C4-2B (cell line): ENCODE measurements around the gene SPINK8.
A peak's percentile ranks its signal among the peaks of the same experiment; 100 is the strongest.

Experiments
- H3K27ac ChIP-seq: fragments of 450-650 bp; 2 replicates; pipeline ENCODE4 v1.5.1; 2017
- ZFX ChIP-seq: fragments of 450-650 bp; IDR thresholded peaks from 2 replicates; pipeline ENCODE4 v1.6.1; 2017
- TF ChIP-seq, protein P1 (sequence below): fragments of 450-650 bp; conservative IDR thresholded peaks from 2 replicates; pipeline ENCODE4 v1.5.1; 2017; ENCODE audit warnings: mild to moderate bottlenecking

Gene SPINK8

DNA sequence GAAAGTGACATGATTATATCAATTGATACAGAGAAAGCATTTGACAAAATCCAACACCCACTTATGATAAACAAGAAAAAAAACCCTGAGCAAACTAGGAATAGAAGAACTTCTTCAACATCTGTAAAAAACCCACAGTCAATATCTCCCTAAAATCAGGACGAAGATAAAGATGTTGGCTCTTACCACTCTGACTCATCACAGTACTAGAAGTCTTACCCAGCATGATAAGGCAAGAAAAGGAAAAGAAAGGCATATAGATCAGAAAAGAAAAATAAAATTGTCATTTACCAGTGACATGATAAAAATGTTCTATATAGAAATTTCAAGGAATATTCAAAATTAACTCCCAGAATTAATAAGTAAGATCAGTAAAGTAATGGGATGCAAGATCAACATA, 31.4 kb upstream of the SPINK8 start:
- no peak for TF ChIP-seq ZFX
- TF ChIP-seq, protein P1, sequence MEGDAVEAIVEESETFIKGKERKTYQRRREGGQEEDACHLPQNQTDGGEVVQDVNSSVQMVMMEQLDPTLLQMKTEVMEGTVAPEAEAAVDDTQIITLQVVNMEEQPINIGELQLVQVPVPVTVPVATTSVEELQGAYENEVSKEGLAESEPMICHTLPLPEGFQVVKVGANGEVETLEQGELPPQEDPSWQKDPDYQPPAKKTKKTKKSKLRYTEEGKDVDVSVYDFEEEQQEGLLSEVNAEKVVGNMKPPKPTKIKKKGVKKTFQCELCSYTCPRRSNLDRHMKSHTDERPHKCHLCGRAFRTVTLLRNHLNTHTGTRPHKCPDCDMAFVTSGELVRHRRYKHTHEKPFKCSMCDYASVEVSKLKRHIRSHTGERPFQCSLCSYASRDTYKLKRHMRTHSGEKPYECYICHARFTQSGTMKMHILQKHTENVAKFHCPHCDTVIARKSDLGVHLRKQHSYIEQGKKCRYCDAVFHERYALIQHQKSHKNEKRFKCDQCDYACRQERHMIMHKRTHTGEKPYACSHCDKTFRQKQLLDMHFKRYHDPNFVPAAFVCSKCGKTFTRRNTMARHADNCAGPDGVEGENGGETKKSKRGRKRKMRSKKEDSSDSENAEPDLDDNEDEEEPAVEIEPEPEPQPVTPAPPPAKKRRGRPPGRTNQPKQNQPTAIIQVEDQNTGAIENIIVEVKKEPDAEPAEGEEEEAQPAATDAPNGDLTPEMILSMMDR: no peak

DNA sequence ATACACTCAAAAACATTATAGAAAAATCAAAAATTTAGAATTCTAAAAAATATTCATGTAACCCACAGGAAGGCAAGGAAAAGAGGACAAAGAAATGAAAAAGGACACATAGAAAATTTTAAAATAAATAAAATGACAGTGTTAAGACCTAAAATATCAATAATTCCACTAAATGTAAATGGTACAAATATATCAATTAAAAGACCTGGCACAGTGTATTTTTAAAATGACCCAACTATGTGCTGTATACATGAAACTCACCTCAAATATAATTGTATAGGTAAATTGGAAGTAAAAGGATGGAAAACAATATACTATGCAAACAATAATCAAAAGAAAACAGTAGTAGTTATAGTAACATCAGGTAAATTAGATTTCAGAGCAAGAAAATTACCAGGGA, 28.5 kb upstream of the SPINK8 start:
- no peak overlapping the region for H3K27ac ChIP-seq
- TF ChIP-seq, protein P1: no peak
- no peak for TF ChIP-seq ZFX

More for the DNA sequence above, 31.4 kb upstream of the SPINK8 start:
- no peak overlapping the region for H3K27ac ChIP-seq

DNA sequence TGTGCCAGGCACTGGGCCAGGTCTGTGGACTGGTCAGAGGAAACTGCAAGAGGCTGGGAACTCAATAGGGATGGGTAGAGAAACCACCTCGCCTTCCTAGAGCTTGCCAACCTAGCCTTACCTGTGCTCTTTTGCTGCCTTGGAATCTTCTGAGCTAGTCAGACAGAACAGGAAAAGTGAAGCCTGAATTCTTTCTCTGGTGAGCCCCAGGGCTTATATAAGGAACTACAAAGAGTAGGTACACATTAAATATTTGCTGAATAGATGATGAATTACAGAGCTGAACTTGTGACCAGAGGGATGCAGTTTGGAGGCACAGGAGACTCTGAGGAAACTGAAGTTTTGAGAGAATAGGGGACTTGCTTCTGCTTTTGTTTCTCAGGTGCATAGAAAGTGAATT, 23.0 kb upstream of the SPINK8 start:
- TF ChIP-seq, protein P1: no peak
- no peak for TF ChIP-seq ZFX

DNA sequence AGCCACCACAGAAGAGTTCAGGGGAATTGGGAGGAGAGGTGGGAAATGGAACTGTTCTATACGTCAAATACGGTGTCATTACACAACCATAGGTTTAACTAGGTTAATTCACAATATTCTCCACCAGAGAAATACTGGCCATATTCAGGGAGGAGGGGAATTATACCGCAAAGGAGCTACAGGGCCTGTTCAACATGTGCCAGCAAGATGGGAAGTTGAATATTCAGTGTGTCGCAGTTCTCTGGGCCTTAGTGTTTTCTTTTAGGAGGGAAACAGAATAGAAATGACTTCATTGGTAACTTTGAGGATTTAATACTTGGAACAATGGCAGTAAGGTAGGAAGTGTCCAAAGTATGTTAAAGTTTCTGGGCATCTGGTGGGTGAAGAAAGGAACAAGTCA, 20.5 kb upstream of the SPINK8 start:
- H3K27ac ChIP-seq: no peak overlapping the region
- TF ChIP-seq, protein P1: no peak
- no peak for TF ChIP-seq ZFX

More for the DNA sequence above, 23.0 kb upstream of the SPINK8 start:
- H3K27ac ChIP-seq: no peak overlapping the region

DNA sequence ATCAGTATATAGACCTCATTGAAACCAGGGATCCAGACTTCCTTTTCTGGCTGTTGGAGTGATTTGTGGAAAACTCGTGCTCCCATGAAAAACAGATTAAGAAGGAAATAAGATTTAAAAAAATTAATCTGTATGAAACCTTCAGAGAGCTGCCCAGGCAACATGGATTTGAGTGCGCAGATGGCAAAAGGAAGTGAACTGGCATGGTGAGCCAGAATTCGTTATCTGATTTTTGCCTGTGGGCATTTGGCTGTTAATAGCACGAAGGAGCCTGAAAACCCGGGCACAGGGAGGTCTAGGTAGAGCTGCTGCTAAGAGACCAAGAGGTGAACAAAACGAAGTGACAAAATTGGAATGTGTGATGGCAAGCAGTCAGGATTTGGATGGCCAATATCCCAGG, 19.1 kb upstream of the SPINK8 start:
- TF ChIP-seq ZFX: no peak
- TF ChIP-seq, protein P1: no peak
- H3K27ac ChIP-seq: no peak overlapping the region; the same call in 1 of the 2 replicates

DNA sequence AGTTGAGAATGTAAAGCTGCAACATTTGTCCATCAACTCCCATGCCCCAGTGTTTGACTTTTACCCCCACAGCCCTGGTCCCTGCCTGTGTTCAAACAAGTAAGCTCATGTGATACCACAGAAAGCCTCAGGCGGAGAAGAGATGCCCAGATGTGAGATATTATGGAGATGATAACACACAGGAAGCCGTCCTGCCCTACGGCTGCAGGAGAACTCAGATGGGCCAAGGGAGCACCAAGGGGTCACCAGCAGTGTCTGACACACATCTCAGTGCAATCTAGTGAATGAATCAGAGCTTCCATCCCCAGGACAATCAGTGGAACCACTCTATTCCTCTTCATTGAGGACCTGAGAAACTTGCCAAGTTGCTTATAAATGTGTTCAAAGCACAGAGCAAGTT, 14.0 kb upstream of the SPINK8 start:
- no peak for TF ChIP-seq ZFX
- TF ChIP-seq, protein P1: no peak
- no peak overlapping the region for H3K27ac ChIP-seq

DNA sequence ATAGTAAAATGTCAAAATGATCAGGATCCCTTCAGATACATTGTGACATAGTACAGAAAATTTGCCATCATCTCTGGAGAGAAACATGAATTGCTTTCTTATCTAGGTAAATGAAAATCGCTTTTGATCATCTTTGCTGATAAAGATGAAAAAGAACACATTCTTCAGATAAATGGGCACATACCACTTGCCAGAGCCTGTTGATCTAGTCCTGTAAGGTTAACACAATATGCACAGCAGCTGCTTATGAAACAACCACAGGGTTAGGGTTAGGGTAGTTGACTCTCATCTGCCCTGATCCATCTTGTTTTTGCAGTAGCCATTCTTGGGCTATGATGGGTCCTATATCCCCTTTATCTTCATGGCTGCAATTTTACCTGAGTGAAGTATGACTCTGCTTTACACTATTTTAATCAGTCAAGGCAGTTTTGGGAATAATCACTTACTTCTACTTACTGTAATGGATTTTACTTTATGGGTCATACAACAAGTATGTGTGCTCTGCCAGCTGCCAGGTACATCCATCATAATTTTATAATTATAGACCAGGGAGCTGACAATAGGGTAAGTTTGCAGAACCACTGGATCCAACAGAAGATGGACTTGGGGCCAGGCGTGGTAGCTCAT, 12.6 kb upstream of the SPINK8 start:
- TF ChIP-seq, protein P1: no peak
- TF ChIP-seq ZFX: no peak
- H3K27ac ChIP-seq: peak overlapping the region; percentile 22
